ENCODE results near the gene PPP1R12C. TPM values are rescaled to one million over a fixed set of nuclear protein-coding genes. Genes with fewer than 3 reads are reported as not detected.
"Not testable (repeated sequence)": the region's sequence is repeated elsewhere in the genome, so short reads cannot be mapped to it uniquely, and the experiment has no call there.

Gene PPP1R12C
- total RNA-seq, 1 donor from 2014 or later = 153 TPM

DNA sequence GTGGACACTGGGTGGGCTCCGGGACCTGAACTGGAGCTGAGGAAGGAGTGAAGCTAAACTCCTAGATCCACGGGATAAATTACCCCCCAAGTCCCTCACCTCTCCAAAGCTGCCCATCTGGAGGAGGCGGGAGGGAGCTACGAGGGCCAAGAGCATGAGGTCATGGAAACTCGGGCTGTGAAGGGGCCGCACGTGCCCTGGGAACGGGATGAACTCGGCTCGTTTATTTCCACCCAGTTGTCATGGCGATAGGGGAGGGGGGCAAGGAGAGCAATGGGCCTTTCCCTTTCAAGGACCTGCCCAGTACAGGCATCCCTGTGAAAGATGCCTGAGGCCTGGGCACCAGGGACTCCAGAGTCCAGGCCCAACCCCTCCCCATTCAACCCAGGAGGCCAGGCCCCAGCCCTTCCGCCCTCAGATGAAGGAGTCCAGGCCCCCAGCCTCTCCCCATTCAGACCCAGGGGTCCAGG lies 3.8 kb downstream of the PPP1R12C start:
- intact Hi-C loops (cut with micrococcal nuclease) = no loop called here

DNA sequence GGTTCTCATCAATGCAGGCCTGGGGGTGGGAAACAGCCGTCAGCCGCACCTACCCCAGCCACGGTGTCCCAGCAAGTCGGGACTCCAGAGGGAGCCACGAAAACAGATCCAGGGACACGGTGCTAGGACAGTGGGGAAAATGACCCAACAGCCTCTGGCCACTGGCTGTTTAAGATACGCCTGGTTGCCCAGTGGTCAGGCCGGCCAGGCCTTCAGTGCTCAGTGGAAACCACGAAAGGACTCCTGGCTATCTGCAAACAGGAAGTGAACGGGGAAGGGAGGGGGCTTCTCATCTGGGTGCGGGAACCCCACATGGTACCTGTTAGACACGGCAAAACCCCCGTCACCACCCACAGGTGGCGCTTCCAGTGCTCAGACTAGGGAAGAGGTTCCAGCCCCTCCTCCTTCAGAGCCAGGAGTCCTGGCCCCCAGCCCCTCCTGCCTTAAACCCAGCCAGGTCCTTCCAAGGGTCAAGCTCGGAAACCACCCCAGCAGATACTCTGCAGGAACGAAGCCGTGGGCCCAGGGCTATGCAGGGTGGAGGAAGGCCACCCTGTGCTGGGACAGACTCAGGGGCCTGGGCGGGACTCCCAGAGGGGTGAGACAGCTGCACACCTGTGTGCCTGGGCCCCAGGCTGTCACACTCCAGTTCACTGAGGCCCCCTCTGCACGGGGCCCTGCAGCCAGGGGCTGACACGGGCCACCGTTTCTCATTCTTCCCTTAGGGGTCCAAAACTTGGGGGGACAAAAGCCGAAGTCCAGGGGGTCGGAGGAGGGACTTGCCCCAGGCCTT lies 4.5 kb downstream of the PPP1R12C start:
- intact Hi-C loops (cut with micrococcal nuclease) = no loop called here

DNA sequence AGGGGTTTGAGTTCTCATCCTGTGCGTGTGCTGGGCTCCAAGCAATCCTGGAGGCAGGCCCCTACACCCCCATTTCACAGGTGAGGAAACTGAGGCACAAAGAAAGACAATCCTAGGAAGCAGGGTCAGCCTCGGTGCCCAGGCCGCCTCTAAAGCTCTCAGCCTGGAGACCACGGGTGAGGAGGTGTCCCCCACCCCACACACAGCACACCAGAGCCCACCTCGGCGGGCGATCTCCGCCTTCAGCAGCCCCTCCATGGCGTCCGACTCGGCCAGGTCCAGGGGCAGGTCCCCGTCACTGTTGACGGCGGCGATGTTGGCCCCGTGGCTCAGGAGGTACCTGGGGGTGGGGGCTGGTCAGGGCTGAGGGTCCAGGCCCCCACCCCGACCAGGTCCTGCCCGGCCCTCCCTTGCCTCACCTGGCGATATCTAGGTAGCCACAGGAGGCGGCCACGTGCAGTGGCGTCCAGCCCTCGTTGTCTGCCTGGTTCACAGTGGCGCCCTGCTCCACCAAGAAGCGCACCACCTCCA lies 5.1 kb downstream of the PPP1R12C start:
- intact Hi-C loops (cut with micrococcal nuclease) = no loop called here

DNA sequence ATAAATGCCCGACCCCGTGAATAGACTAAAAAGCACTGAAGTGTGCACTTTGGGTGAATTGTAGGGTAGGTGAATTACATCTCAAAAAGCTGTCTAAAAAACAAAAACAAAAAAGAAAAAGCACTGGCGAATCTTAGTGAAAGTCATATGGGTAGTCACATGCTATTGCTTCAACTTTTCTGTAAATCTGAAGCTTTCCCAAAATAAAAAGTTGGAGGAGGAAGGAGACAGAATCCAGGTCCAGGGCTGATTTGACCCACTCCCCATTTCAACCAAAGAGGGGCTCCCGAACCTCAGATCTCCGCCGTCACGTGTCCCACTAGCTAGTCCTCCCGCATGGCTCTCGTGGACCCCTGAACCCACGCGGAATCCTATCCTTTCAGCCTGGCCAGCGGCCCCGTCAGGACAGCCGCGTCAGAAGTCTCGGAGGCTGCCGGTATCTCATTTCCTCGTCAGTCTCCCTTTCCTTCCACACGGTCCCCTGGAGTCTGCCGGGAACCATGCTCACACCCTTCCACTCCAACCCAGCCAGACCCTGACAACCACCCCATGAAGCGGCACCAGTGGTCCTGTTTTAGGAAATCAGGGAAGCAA lies 6.1 kb downstream of the PPP1R12C start:
- intact Hi-C loops (cut with micrococcal nuclease) = no loop called here

DNA sequence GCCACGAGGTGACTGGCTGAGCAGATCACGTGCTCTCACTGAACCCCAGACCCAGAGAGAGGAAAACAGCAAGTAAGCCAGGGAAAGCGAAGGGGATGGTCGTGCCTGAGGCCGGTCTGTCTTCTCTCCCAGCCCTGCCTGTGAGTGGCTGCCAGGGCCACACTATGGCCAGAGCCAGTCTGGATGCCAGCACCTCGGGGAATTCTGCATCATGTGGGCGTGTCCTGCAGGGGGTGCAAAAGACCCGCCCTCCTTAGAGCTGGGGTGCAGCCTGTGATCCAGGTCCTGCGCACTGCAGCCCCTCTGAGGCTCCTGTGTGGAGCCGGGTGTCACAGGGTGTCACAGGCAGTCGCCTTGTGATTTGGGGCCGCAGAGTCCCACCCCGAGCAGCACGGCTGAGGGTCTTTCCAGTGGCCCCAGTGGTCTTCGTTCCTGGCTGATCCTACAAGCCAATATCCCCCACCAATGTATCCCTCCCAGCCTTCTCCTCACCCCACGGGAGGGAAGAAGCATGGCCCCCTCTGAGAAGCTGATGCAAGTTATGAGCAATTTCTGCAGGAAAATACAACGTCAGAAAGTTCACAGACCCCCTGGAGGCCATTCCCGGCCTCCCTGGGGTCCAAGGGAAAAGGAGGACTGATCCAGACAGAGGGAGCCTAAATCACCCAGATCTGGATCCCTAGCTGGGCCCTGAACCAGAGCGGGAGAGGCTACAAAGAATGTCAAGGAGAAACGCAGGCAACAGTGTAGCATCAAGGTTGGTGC lies 7.7 kb downstream of the PPP1R12C start:
- intact Hi-C loops (cut with micrococcal nuclease) = no loop called here

DNA sequence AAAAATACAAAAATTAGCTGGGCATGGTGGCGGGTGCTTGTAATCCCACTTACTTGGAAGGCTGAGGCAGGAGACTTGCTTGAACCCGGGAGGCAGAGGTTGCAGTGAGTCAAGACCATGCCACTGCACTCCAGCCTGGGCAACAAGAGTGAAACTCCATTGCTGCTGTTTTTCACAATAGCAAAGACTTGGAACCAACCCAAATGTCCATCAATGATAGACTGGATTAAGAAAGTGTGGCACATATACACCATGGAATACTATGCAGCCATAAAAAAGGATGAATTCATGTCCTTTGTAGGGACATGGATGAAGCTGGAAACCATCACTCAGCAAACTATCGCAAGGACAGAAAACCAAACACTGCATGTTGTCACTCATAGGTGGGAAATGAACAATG lies 10.2 kb downstream of the PPP1R12C start:
- intact Hi-C loops (cut with micrococcal nuclease) = not testable (repeated sequence)

DNA sequence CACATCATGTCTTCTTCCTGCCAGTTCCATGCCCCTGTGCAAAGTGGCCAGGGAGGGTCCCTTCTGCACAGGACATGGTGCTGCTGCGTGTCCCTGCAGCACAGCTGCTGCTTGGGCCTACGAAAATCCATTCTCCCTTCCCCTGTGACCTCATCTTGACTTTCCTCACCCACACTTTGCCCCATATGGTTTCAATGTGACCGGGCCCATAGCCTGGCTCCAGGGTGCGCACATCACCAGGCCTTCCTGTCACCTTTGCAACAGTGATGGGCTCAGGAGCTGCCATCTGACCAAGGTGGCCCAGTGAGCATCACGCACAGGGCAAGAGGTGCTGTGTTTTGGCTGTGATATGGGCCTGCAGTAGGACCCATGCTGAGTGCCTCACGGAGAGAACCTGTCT lies 10.8 kb downstream of the PPP1R12C start:
- intact Hi-C loops (cut with micrococcal nuclease) = no loop called here

DNA sequence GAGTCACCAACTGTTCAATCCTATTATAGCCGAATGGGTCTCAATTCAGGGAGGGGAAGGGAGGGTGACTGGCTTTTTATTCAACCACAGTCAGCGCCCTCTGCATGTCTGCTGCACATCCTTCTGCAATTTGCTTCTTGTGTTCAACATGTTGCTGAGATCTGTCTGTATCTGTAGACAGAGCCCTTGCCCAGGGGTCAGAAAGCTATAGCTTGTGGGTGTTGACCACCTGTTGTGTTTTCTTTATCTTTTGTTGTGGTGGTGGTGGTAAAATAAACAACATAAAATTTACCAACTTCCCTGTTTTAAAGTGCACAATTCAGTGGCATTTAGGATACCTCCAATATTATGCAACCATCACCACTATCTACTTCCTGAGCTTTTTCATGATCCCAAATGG lies 12.2 kb downstream of the PPP1R12C start:
- intact Hi-C loops (cut with micrococcal nuclease) = no loop called here

DNA sequence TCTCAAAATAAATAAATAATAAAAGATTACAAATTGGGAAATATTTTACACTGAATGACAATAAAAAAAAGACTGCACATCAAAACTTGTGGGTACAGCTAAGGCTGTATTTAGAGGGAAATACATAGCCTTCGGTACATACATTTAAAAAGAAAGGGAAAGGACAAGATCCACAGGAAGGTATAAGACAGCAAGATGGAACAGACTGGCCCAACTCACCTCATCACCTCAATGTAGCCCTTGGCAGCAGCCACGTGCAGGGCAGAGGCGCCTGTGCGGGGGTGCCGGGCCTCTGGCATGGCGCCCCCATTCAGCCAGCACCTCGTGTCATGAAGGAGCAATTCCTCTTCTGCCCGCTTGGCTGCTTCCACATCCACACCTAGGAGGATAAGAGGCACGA lies 14.2 kb downstream of the PPP1R12C start:
- intact Hi-C loops (cut with micrococcal nuclease) = no loop called here

DNA sequence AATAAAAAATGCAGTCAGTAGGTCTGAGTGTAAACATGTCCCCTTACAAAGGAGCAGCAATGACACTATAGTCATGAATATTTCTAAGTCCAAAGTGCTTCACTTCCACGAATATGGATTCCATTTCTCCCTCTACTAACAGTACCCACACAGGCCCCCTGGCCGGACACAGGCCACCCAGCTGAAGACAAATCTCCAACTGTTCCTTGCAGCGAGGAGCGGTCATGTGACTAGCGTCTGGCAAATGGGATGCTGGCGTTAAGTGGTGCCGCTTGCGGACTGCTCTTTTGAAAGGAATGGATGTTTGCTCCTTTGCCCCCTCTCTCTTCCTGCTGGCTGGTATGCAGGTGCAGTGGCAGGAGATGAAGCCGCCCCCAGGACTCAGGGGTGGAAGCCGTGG lies 16.2 kb downstream of the PPP1R12C start:
- intact Hi-C loops (cut with micrococcal nuclease) = no loop called here

DNA sequence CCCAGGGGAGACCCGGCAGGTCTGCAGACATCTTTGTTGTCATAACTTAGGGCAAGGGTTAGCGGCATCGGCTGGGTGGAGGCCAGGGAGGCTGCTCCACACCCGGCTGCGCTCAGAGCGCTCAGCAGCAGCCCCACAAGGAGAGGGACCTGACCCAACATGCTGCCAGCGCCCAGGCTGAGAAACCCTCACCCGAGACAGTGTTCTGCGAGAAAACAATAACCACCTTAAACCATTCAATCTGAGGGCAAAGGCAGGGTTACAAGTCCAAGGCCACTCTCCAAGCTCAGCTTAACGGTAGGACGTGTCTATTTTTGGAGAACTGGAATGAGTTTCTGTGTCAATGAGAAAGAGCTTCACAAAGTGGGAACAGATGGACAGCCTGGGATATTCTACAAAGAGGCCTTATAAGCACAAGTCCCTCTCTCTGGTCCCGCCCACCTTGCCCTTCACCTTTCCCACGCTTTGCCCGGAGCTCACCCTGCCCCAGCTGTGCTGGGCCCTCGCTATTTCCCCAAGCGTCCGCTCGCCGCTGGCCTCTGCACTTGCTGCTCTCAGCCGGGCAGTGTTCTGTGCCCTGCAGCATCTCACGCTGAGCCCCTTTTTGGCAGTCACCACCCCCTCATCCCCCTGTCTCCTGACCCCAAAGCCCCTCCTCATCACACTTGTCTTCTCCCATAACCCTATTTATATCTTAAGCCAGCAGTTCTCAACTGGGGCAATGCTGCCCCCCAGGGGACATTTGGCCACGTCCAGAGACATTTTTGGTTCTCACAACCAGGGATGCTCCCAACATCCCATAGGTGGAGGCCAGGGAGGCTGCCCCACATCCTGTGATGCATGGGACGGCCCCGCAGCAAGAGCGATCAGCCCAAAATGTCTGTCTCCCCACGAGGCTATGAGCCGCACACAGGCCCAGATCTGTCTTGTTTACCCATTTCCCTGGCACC lies 17.6 kb downstream of the PPP1R12C start:
- intact Hi-C loops (cut with micrococcal nuclease) = no loop called here

DNA sequence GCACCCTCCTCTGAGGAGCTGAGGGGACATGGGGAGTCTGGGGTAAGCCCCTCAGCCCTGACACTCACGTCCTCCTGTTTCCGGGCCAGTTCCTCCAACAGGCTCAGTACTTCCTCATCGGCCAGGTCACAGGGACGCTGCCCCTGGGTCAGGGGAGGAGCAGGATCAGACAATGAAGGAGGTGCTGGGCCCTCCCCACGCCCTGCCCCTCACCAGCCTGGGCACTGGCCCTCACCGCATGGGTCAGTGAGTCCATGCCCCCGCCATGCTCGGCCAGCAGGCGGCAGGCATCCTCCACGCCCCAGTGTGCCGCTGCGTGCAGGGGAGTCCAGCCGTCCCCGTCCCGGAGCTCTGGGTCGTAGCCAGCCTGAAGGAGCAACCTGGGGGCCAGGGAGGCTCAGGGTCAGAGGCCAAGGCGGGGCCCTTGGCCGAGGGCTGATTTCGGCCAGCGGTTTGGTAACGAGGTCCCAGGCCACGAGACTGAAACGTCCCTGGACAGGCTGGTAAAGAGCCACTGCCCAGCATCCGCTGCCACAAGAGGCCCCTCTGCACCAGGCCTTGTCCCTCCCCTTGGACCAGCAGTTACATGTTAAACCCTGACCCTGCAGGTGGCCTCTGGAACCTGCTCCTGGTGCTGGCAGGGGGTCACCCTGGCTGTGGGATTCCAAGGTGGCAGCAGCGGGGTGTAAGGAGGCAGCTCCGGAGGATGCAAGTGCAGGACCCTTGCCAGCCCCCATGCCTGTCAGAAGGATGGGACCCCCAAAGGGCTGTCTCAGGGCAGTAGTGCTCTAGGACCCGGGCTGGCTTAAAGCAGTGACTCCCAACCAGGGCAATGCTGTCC lies 18.5 kb downstream of the PPP1R12C start:
- intact Hi-C loops (cut with micrococcal nuclease) = no loop called here

DNA sequence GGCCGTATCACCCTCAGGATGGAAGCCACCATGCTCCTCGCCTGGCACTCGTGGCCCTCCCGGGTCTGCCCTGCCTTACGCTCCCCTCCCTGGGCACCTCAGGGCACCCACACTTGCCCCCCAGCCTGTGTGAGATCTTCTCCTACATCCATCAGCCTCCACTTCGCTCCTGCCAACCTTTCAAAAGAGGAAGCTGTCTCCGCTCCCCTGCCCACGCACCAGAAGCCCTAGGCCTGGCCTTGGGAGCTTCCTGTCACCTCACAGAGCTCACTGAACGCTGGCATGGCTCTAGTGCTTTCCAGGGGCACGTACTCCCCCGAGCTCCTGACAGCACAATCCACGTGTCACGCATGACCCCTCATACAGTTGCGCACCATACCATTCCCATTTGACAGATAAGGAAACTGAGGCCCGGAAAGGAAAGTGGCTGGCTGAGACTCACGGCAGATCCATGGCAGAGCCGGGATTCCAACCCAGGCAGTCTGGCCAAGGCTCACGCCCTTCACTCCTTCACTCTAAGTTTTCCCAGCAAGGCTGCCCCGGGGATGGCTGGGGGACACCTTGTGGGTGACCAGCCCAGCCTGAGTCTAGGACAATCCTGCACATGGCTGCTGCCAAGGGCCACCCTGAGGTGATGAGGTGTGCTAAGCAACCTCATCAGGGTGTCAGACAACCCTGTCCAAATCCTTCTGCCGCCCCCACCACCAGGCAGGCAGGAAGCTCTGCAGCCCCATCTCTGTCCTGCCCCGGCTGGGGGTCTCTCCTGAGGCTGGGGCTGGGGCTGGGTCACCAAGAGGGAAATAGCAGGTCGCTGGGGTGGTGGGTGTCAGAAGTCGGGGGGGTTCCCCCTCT lies 19.3 kb downstream of the PPP1R12C start:
- intact Hi-C loops (cut with micrococcal nuclease) = no loop called here

DNA sequence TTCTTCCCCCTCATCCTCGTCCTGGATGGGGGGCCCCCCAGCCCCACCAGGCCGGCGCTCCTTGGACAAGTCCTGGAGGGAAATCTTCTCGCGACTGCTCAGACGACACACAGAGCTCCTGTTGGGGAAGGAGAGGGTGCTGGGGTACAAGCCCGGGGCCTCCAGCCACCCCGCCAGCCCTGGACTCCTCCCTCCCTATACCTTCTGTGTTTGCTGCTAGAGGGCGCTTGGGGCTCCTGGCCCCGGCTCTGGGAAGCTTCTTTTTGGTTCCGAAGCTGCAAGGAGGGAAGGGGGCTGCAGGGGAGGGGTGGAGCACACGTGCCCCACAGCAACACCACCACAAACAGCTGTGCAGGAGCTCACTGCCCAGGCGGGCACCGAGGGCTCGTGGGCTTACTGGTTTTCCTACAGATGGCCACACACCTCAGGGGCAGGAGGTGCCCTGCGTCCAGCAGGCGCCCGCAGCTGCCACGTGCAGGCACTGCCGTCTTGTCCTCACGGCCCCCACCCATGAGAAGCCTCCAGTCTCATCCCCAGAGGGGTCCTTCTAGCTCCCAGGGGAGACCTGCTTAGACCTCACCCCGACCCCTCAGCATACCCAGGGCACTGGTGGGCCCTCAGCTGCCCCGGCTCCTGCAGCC lies 21.3 kb downstream of the PPP1R12C start:
- intact Hi-C loops (cut with micrococcal nuclease) = no loop called here

DNA sequence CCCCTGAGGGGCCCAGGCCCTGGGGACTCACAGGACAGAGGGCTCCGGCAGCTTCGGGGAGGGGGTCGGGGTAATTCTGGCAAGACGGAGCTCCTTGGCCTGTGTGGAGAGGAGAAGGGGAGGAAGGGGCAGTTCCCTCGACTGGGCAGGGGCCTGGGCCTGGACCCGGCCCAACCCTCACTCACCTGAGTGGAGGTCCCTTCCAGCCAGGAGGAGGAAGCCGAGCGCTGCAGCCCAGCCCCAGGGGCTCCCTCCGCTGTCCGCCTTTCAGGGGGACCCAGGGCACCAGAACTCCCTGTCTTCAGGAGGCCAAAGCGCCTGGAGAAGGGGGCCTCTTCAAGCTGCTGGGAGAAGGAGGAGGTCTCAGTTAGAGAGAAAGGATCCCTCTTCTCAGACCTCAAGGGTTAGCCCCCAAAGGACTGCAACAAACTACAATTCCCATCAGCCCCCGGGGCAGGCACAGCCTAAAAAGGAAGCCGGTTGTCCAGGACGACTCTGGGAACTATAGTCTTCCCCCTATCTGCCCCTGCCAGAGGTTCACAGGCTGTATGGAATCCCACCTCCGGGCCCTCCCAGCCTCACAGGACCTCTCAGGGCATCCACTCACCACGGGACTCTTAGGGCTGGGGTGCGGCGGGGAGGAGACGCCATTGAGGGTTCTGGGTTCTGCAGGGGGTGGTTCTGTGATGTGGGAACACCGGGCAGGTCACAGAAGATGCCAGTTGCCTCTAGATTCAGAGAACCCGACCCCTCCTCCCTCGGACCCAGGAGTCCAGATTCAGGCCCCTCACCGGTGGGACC lies 22.0 kb downstream of the PPP1R12C start:
- intact Hi-C loops (cut with micrococcal nuclease) = no loop called here

DNA sequence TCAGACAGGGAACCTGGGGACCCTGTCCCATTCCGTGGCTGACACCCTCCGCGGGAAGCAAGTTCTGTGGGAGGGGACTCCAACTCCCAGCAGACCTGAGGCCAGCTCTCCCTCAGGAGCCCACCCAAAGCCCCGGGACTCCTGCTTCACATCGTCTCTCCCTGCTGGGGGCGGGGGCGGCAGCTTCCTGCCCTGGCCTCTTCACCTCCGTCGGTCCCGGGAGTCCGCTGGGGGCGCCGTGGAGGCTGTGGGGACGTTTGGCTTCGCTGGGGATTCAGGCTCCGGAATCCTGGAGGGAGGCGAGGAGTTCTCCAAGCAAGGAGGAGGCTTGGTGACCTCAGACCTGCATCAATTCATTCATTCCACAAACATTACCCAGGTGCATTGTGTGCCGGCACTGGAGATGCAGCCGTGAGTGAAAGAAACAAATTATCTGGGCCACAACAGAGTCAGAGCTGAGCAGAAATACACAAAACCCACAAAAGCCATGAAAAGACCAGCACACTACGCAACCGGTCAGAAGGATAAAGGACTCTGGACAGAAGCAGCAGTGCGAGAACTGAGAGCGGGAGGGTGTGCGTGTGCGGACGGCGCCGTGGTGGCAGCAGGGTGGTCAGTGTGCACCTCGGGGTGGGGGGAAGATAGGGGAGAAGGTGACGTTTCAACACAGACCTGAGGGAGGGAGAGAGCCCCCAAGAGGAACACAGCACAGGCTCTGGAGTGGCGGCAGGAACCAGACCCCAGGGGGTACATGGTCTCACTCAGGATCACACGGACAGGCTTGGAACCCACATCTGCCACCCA lies 22.8 kb downstream of the PPP1R12C start:
- intact Hi-C loops (cut with micrococcal nuclease) = no loop called here

Measured in T-helper 1 cell treated with Interleukin-12 subunit alpha and Interleukin-12 subunit beta and Interleukin-4 antibody, amounts not matched to agents 30 ng/mL and 1 ng/mL, for 36 hours (primary cell).